ENCODE measurements around the gene TXNRD3. TPM values are rescaled to one million over a fixed set of nuclear protein-coding genes. Genes with fewer than 3 reads are reported as not detected.
A peak's percentile ranks its signal among the peaks of the same experiment; 100 is the strongest.

Gene TXNRD3
- total RNA-seq, 1 donor from 2014 or later, result 7.6 TPM

- no peak for FAIRE-seq
- Mint-ChIP-seq H3K4me1 (ENCODE audit: low read depth, unreplicated experiment) (no peaks in the 10 kb centered on the region), H3K9me3 (ENCODE audit: unreplicated experiment) (peaks cover 8% of the 10 kb centered on the region), H3K4me3 (ENCODE audit: unreplicated experiment) (no peak overlapping the region), H3K27ac (ENCODE audit: unreplicated experiment) (no peak overlapping the region), H3K27me3 (ENCODE audit: low read depth, unreplicated experiment) (peaks cover 54% of the 10 kb centered on the region), H3K36me3 (ENCODE audit: low read depth, unreplicated experiment) (no peaks in the 10 kb centered on the region)
- TF ChIP-seq EZH2 (IDR thresholded peaks at IDR 0.05; ENCODE audit: insufficient read depth, low read length) (no peak), CTCF (IDR thresholded peaks at IDR 0.05; ENCODE audit: insufficient read depth, low read depth, low read length) (no peak)
- H4K20me1 ChIP-seq (ENCODE audit: insufficient read depth, low read length), result no peaks in the 10 kb centered on the region
- no peaks in the 10 kb centered on the region for H3K36me3 ChIP-seq (ENCODE audit: insufficient read depth, low read length)
- H3K27me3 ChIP-seq (ENCODE audit: insufficient read depth, low read length), result peaks cover 21% of the 10 kb centered on the region
- H2AFZ ChIP-seq (ENCODE audit: low read depth, low read length), result no peak overlapping the region
- H3K4me3 ChIP-seq (ENCODE audit: insufficient read depth, low read depth, low read length), result no peak overlapping the region
- H3K9me3 ChIP-seq (ENCODE audit: insufficient read depth, low read depth, low read length), result peaks cover 6% of the 10 kb centered on the region
- DNase-seq (ENCODE audit: low read depth), result peak; percentile 46
- H3K79me2 ChIP-seq (ENCODE audit: insufficient read depth, low read length), result no peaks in the 10 kb centered on the region
- H3K9ac ChIP-seq (ENCODE audit: low read length), result no peak overlapping the region
- H3K4me1 ChIP-seq (ENCODE audit: insufficient read depth, low read length), result peaks cover 2% of the 10 kb centered on the region
- no peak overlapping the region for H3K27ac ChIP-seq (ENCODE audit: low read depth, low read length)
- no peak overlapping the region for H3K4me2 ChIP-seq (ENCODE audit: low read length)
Observed at GRCh38 chr3:126664591-126665214, 9.8 kb upstream of the TXNRD3 start.

- H3K27me3 Mint-ChIP-seq (ENCODE audit: low read depth, unreplicated experiment), result peaks cover 50% of the 10 kb centered on the region
- FAIRE-seq, result no peak
Observed at GRCh38 chr3:126663750-126664149, 8.8 kb upstream of the TXNRD3 start.

More at GRCh38 chr3:126663750-126664149, 8.8 kb upstream of the TXNRD3 start:
- Mint-ChIP-seq H3K9me3 (ENCODE audit: unreplicated experiment) (peaks cover 8% of the 10 kb centered on the region), H3K4me3 (ENCODE audit: unreplicated experiment) (no peak overlapping the region), H3K4me1 (ENCODE audit: low read depth, unreplicated experiment) (no peaks in the 10 kb centered on the region), H3K36me3 (ENCODE audit: low read depth, unreplicated experiment) (no peaks in the 10 kb centered on the region), H3K27ac (ENCODE audit: unreplicated experiment) (peak overlapping the region; percentile 26)
- no peak overlapping the region for H2AFZ ChIP-seq (ENCODE audit: low read depth, low read length)
- no peaks in the 10 kb centered on the region for H3K36me3 ChIP-seq (ENCODE audit: insufficient read depth, low read length)
- H3K4me3 ChIP-seq (ENCODE audit: insufficient read depth, low read depth, low read length), result no peak overlapping the region
- peaks cover 2% of the 10 kb centered on the region for H3K4me1 ChIP-seq (ENCODE audit: insufficient read depth, low read length)
- H4K20me1 ChIP-seq (ENCODE audit: insufficient read depth, low read length), result no peaks in the 10 kb centered on the region
- H3K9me3 ChIP-seq (ENCODE audit: insufficient read depth, low read depth, low read length), result peaks cover 6% of the 10 kb centered on the region
- TF ChIP-seq EZH2 (IDR thresholded peaks at IDR 0.05; ENCODE audit: insufficient read depth, low read length) (no peak), CTCF (IDR thresholded peaks at IDR 0.05; ENCODE audit: insufficient read depth, low read depth, low read length) (no peak)
- no peaks in the 10 kb centered on the region for H3K79me2 ChIP-seq (ENCODE audit: insufficient read depth, low read length)
- peaks cover 21% of the 10 kb centered on the region for H3K27me3 ChIP-seq (ENCODE audit: insufficient read depth, low read length)
- no peak overlapping the region for H3K4me2 ChIP-seq (ENCODE audit: low read length)
- H3K27ac ChIP-seq (ENCODE audit: low read depth, low read length), result no peak overlapping the region
- DNase-seq (ENCODE audit: low read depth), result no peak
- H3K9ac ChIP-seq (ENCODE audit: low read length), result no peak overlapping the region
